Hematopoietic multipotent progenitor cell treated with erythropoietin and hydrocortisone succinate and interleukin-3 and kit ligand, for 17 days (in vitro differentiated cells): ENCODE results near the gene SDHC.

Experiments
- DNase-seq: peaks from one replicate; pipeline ENCODE4 v3.0.0-alpha.2; 2015; ENCODE audit warnings: low spot score

Gene SDHC

DNA sequence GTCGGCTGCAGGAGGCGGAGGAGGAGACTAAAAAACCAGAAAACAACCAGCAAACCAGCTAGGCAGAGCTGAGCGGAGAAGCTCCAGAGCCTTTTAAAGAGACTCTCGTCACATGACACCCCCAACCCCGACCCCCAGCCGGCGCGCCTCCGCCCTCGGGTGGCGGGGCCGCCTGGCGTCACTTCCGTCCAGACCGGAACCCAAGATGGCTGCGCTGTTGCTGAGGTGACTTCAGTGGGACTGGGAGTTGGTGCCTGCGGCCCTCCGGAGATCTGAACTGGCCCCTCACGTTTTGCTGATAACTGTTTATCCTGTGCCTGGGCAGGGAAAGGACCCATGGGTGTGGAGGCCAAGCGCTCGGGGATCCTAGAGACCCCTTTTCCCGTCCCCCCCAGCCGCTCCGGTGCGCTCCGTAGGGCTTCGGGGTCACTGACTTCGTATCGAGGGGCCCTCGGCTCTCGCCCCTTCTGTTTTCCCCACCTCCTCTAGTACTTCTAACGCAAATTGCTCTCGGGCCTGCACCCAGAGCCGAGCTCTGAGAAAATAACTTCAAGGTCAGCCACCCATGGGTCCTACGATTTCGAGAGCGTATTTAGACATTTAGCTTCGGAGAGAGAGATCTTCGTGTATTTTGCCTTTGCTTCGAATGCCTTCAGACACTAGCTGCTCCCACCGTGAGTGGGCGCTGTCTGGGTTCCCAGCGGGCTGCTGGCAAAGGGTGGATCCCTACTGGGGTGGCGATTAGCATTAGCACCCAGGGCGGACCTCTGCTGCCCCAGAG lies at the start of gene SDHC:
TSS of gene SDHC (plus strand) at position 181 of the 781 bp plus-strand sequence. CDS start at position 206, 25 bp downstream.
- DNase-seq: peak; percentile 88

- DNase-seq: no peak
These were observed 48.9 kb upstream of the SDHC start for GRCh38 chr1:161265305-161265704.

DNA sequence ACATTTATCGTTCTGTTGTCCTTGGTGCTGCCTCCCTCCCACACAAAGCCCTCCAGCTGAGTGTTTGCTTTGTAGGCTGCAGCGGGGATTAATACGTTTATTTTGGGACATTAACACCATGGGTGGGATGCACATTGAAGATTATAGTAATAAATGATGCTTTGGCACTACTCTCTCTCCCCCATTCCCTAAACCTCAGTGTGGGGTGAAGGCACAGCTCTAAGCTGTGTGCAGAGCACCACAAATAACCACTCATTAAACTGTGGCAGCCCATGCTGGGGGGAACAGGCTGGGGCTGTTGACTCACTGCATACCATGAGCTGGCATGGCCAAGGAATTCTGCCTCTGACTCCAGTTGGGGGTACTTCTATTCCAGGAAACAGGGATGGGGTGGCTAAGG lies 48.0 kb upstream of the SDHC start:
- DNase-seq: no peak

- no peak for DNase-seq
These were observed 47.3 kb upstream of the SDHC start for GRCh38 chr1:161266836-161267235.

DNA sequence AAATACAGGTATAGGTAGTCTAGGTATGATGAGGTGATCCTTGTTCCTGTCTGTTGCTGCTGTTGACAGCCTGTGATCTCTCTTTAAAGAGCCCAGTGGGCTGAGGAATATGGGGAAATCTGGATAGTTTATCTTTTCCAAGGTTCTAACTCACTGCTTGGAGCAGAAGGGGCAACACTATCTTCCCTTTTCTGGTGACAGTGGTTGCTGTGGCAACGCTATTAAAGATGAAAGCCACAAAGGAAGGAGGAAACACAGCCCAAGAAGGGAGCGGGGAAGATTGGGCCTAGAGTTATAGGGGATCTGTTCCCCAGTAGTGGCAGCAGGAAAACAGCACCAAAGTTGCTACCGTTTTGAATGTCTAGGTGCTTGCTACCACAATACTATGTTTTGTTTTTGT lies 46.9 kb upstream of the SDHC start:
- no peak for DNase-seq

DNA sequence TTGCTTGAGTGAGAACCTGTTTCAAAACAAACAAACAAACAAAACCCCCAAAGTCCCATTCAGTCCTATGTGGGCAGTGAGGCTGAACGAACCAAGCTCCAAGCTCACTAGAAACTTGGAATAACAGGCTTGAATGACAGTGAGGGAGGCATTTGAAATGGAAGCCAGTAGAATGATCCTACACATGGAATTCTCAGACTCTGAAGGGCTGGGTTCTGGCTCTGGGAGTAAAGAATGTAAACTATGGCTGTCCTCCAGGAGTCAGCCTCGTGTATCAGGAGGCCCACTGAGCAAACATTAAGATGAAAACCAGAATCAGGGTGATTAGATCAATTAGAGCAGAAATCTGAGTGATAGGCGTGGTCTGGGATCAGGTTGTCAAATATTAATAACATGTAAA lies 40.8 kb upstream of the SDHC start:
- no peak for DNase-seq

GRCh38 chr1:161274874-161275273 lies 39.3 kb upstream of the SDHC start:
- no peak for DNase-seq

GRCh38 chr1:161282991-161283390 lies 31.2 kb upstream of the SDHC start:
- DNase-seq: no peak

GRCh38 chr1:161285113-161285512 lies 29.1 kb upstream of the SDHC start:
- no peak for DNase-seq

- DNase-seq: no peak
These were observed 28.7 kb upstream of the SDHC start for GRCh38 chr1:161285521-161285920.

DNA sequence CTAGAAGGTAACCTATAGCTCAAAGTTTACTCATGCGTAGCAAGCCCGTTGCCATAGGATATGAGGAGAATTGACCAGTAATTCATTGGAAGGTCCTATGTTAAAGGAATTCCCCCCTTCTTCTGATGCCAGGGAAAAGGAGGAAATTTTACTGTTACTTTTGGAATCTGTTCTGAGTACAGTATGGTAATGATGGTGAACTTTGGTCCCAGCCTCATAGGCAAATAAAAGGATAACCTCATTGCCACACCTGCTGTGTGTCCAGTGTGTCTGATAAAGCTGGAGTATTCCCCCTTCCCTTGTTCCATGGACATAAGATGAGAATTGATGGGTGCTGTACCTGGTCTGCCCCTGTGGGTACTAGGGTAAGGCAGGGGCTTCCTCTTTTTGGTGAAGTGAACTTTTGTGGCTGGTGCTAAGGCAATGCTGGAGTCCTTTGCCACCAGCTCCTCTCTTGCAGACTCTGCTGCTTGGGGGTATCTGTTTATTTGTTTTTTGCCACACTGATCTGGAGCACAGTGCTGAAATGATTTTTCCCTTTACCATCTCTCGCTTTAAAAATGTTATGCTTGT lies 26.6 kb upstream of the SDHC start:
- no peak for DNase-seq

DNA sequence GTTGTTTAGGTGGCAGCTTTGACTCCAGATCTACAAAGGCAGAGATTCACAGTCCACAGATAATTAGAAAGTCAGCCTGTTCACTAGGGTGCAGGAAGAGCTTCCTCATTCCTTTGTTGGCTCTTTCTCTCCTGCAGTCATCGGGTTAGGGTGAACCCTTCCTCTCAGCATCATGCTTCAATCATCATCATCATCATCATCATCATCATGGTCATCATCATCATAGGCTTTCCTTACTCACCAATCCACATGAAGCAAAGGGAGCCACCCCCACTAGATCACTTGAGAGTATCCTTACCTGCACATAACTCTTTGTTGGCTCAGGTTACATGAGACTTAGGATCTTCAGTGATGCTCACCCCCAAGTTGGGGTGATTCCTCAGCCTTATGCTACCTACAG lies 23.4 kb upstream of the SDHC start:
- DNase-seq: no peak

GRCh38 chr1:161297415-161297814 lies 16.8 kb upstream of the SDHC start:
- no peak for DNase-seq

GRCh38 chr1:161298116-161298515 lies 16.1 kb upstream of the SDHC start:
- DNase-seq: no peak

DNA sequence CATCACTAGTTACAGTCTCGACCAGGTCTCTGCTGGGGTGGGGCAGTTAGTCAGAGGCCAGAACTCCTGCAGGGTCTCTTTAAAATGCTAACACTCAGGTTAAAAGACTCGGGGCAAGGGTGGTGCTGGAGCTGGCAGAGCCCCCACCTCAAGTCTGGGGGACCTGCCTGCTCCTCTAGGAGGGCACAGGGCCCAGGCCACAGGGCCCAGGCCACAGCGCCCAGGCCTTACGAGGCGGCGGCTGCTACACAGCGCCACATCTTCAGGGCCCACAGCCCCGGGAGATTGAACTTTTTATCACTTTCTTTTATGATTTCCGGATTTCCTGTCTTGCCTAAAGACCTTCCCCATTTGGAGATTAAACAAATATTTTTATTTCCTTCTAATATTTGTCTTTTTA lies 14.8 kb upstream of the SDHC start:
- DNase-seq: no peak

- DNase-seq: no peak
These were observed 13.7 kb upstream of the SDHC start for GRCh38 chr1:161300478-161300877.

GRCh38 chr1:161304927-161305866 lies 9.0 kb upstream of the SDHC start:
- DNase-seq: no peak

DNA sequence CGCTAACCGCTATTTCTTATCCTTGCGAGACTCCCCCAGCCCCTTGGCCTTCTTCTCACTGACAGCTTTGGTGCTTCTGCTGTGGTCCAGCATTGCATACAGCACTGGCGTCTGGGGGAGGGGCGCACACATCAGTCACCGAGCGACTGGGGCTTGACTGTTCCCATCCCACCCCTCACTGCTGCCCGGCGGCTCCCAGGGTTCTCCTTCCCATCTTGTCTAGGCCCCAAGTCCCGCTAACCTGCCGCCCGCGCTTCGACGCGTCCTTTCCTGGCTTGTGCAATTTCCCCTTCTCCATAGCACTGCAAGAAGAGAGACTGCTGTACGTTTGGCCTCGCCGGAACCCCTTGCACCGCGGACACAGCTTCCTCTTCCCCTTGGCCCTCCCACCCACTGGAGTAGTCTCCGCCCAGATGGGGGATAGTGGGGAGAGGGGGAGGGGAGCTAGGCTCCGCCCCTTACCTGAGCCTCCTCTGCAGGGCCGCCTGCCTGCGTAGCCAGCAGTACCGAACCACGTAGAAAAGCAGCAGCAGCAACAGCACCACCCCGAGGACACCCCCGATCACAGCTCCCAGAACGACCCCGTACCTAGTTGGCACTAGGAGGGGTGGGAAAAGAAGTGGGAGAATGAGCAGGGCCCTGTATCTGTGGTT lies 8.2 kb upstream of the SDHC start:
- DNase-seq: peak; percentile 37

- DNase-seq: no peak
These were observed 6.9 kb upstream of the SDHC start for GRCh38 chr1:161307230-161307768.

DNA sequence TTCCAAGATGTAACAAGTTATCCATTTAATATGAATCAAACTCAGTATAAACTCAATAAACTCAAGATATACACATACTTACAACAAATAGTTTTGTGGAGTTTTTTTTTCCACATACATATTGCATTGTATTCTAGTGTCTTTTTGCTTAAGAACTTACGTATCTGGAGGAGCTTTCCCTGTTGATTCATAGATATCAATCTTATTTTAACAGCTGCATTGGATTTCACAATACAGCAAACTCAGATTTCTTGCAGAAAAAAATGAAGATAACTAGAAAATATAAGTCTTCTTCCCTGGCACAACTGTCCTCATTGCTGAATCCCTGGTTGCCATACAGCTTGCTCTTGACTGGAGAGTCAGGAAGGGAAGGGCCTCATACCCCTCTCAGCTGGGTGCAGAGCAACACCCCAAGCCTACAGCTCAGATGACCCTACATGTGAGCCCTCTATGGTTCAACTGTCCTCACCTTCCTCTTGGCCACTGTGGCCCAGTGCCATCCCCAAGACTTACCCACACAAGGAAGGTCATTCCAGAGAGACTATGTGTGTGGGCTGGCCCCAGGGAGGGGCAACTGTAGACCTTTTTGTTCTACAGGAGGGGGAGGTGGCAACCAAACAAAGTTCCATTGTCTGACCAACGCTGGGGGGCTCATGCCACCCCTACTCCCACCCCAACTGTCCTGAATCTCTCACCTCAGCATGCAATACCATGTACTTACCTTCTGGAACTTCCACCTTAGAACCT lies 6.1 kb upstream of the SDHC start:
- DNase-seq: no peak

GRCh38 chr1:161309868-161310267 lies 4.3 kb upstream of the SDHC start, which contains the start of gene MPZ:
MPZ (minus strand) TSS chr1:161309968; CDS start chr1:161309905, 63 bp downstream.
- no peak for DNase-seq
